GM12878 (cell line): Measurements from ENCODE around the gene RHBDF2. TPM values are rescaled to one million over a fixed set of nuclear protein-coding genes. Genes with fewer than 3 reads are reported as not detected.

Experiments used
- ATAC-seq: fragments of 200-7000 bp; cut with Tn5 transposase; 3 replicates; pipeline ENCODE4 v1.9.1; 2020; ENCODE audit warnings: mild to moderate bottlenecking, moderate library complexity
- BruUV-seq: library from RNA; stranded (reverse); fragments of 400-500 nt; replicated peaks from 2 replicates; lab custom pipeline; 2021; lab: Mats Ljungman, UMichigan
- CTCF ChIA-PET: fragments of 300-600 bp; sonication (Branson Sonifier 250); formaldehyde crosslinking; extraction: SDS; loops from one replicate; lab custom pipeline; 2021; ENCODE audit warnings: inconsistent platforms; lab: Yijun Ruan, JAX
- POLR2A ChIA-PET: fragments of 350-600 bp; formaldehyde crosslinking; extraction: SDS; loops from one replicate; lab custom pipeline; 2021; ENCODE audit warnings: inconsistent platforms; lab: Charles Lee
- RAD21 ChIA-PET: fragments of 300-600 bp; sonication (Branson Sonifier 250); formaldehyde crosslinking; loops from one replicate; lab custom pipeline; 2023; ENCODE audit warnings: antibody characterized with exemption; ENCODE audit not compliant: unreplicated experiment; lab: Charles Lee
- SMC1A ChIA-PET: fragments of 300-600 bp; sonication (Branson Sonifier 250); formaldehyde crosslinking; loops from one replicate; lab custom pipeline; 2023; ENCODE audit not compliant: unreplicated experiment, uncharacterized antibody; lab: Charles Lee
- DNase-seq: peaks from one replicate; pipeline ENCODE4 v3.0.0-alpha.2; 2011; ENCODE audit warnings: low read depth, low spot score
- FAIRE-seq: peaks from 3 replicates; lab custom pipeline; 2011; peaks lifted over from hg19 to GRCh38; lab: Jason Lieb, UNC
- H2AFZ ChIP-seq: 2 replicates; pipeline ENCODE4 v1.6.0; 2011; ENCODE audit warnings: low read depth, low read length, control low read depth; ENCODE audit not compliant: control insufficient read depth
- H3K27ac ChIP-seq: 2 replicates; pipeline ENCODE4 v1.5.1; 2011; ENCODE audit warnings: control low read depth; ENCODE audit not compliant: control insufficient read depth, insufficient read depth
- H3K27me3 ChIP-seq, 2 experiments: replicated peaks in 1 of 2; 2 replicates each; pipeline versions ENCODE4 v1.6.0 to v1.6.1; 2011; ENCODE audit warnings: low read length in 1 of 2; ENCODE audit not compliant: control insufficient read depth in 2 of 2, insufficient read depth in 2 of 2
- H3K36me3 ChIP-seq, 2 experiments: 2 replicates each; pipeline ENCODE4 v1.5.1; 2011; ENCODE audit warnings: low read length in 1 of 2; ENCODE audit not compliant: control insufficient read depth in 2 of 2, insufficient read depth in 2 of 2
- H3K4me1 ChIP-seq: 2 replicates; pipeline ENCODE4 v1.6.1; 2011; ENCODE audit warnings: mild to moderate bottlenecking, low read length, moderate library complexity, mixed read lengths; ENCODE audit not compliant: control insufficient read depth, insufficient read depth
- H3K4me2 ChIP-seq: 2 replicates; pipeline ENCODE4 v1.6.0; 2011; ENCODE audit warnings: control low read depth; ENCODE audit not compliant: control insufficient read depth, insufficient read depth
- H3K4me3 ChIP-seq: fragments of 200-600 bp; sonication (generic); 2 replicates; pipeline ENCODE4 v1.5.1; 2016
- H3K79me2 ChIP-seq: 2 replicates; pipeline ENCODE4 v1.6.0; 2011; ENCODE audit warnings: low read length; ENCODE audit not compliant: control insufficient read depth, insufficient read depth
- H3K9ac ChIP-seq: 2 replicates; pipeline ENCODE4 v1.8.0; 2011; ENCODE audit warnings: low read length, control low read depth, mixed read lengths; ENCODE audit not compliant: control insufficient read depth, insufficient read depth
- H3K9me3 ChIP-seq: replicated peaks from 3 replicates; pipeline ENCODE4 v1.5.1; 2011; ENCODE audit warnings: mild to moderate bottlenecking, low read length; ENCODE audit not compliant: control insufficient read depth, insufficient read depth
- H4K20me1 ChIP-seq: 2 replicates; pipeline ENCODE4 v1.6.0; 2011; ENCODE audit not compliant: control insufficient read depth, insufficient read depth
- EGR1 ChIP-seq, 2 experiments: IDR thresholded peaks; 1 replicate in 1 of 2; 2 replicates in 1 of 2; pipeline ENCODE4 v1.6.1; 2011 to 2012; ENCODE audit warnings: low read depth in 2 of 2, low read length in 2 of 2, borderline replicate concordance in 1 of 2, mild to moderate bottlenecking in 1 of 2, moderate library complexity in 1 of 2
- POLR2A ChIP-seq: IDR thresholded peaks from 2 replicates; pipeline ENCODE4 v1.6.1; 2011; ENCODE audit warnings: low read depth, mild to moderate bottlenecking, low read length
- STAT1 ChIP-seq: fragments of 450-650 bp; conservative IDR thresholded peaks from 2 replicates; pipeline ENCODE4 v1.6.1; 2014; ENCODE audit warnings: antibody characterized with exemption, mild to moderate bottlenecking
- TCF12 ChIP-seq: IDR thresholded peaks from 2 replicates; pipeline ENCODE4 v1.6.1; 2011; ENCODE audit warnings: low read depth, mild to moderate bottlenecking, low read length
- WGBS: methylation state at CpG from one replicate; pipeline ENCODE4 v1.1.6; 2016; ENCODE audit warnings: low lambda C conversion rate; ENCODE audit not compliant: insufficient replicate concordance, insufficient coverage; ENCODE audit errors: missing lambda C conversion rate; 5-methylcytosine and 5-hydroxymethylcytosine counted together
- in situ Hi-C: fragments of 300-500 bp; cut with MboI; formaldehyde crosslinking; loops from 9 replicates; pipeline ENCODE4 v1.14.3; 2018; ENCODE audit warnings: mixed read lengths
- intact Hi-C: fragments of 100-400 bp; cut with micrococcal nuclease; formaldehyde crosslinking; loops from one replicate; pipeline ENCODE4 v1.14.2; 2022; ENCODE audit not compliant: unreplicated experiment
- polyA plus RNA-seq, 11 experiments: library from polyadenylated mRNA; depleted of rRNA in 4 of 11; unstranded in 6 of 11; stranded (reverse) in 5 of 11; fragments of >200 nt; fragmentation: Nextera tagmentation in 4 of 11; fragmentation: Illumina TruSeq in 1 of 11; extraction: Ambion mirVana in 4 of 11; extraction: Trizol in 1 of 11; gene quantifications; 1 replicate in 1 of 11; 2 replicates in 10 of 11; pipeline versions ENCODE4 v1.2.1 to v1.2.3, GENCODE V29; 2011 to 2016; ENCODE audit warnings: inconsistent platforms in 2 of 11, missing spikeins in 2 of 11, low read depth in 1 of 11
- total RNA-seq, 4 experiments: library from RNA; depleted of rRNA in 3 of 4; stranded (reverse); fragments of >200 nt in 3 of 4; fragmentation: Illumina TruSeq in 1 of 4; extraction: Trizol in 1 of 4; gene quantifications; 2 replicates each; pipeline versions ENCODE4 v1.2.1 to v1.2.3, GENCODE V29; 2013 to 2021

The RHBDF2 gene
- total and polyA plus RNA-seq, 10 of the 15 experiments (the other 5 are each of a cell fraction or from before 2014, with no cell fraction given), result 0.97 to 43.0 (median 18.7) TPM

- 0 out of 2 replicates have a peak, but pooled peaks have one; percentile 22 for TF ChIP-seq TCF12
- no peak for TF ChIP-seq STAT1
- TF ChIP-seq EGR1 (IDR thresholded peaks at IDR 0.05; ENCODE audit: borderline replicate concordance in 1 of 2, low read depth in 2 of 2, low read length in 2 of 2), result peak in 1 of 2 experiments; percentile 65; a peak in 1 of 3 replicates
- peak; percentile 39; the same call in 1 of the 2 replicates for TF ChIP-seq POLR2A
- TF ChIP-seq, all 136 proteins: peak for 3
- no peaks in the 10 kb centered on the region for H3K9me3 ChIP-seq
- H2AFZ ChIP-seq, result no peak overlapping the region
- H3K4me2 ChIP-seq, result peak overlapping the region; percentile 83
- in situ Hi-C loops, result no loop called here
- POLR2A ChIA-PET, result interaction anchor here (0.5 to 4.1 kb wide), 5 partner anchors 10 to 358 kb away, joined by 3 to 49 read pairs (median 7); partner anchors contain the start of gene RHBDF2
- peak overlapping the region; percentile 40 for H3K9ac ChIP-seq
- no peak for FAIRE-seq
- peaks cover 55% of the 10 kb centered on the region for H3K4me1 ChIP-seq
- no peak for DNase-seq
- SMC1A ChIA-PET, result interaction anchor here (0.6 to 4.6 kb wide), 4 partner anchors 9 to 1360 kb away, joined by 3 to 49 read pairs (median 15); partner anchors contain the start of genes AANAT and NT5C
- 54% methylated on average over 16 of the region's 17 CpGs for WGBS
- RAD21 ChIA-PET, result interaction anchor here (0.7 to 6.4 kb wide), 6 partner anchors 10 to 33 kb away, joined by 3 to 50 read pairs (median 6); no protein-coding TSS in a partner anchor
- ATAC-seq, result peak; percentile 9
- no peaks in the 10 kb centered on the region for H3K27me3 ChIP-seq
- peaks cover 34% of the 10 kb centered on the region for H3K79me2 ChIP-seq
- BruUV-seq, result no TSS peak
- no peaks in the 10 kb centered on the region for H4K20me1 ChIP-seq
- H3K36me3 ChIP-seq, result no peaks in the 10 kb centered on the region; a peak in 3 of 4 replicates
- H3K27ac ChIP-seq, result peak overlapping the region; percentile 80
- intact Hi-C loops, result no loop called here
- CTCF ChIA-PET, result interaction anchor here (1.0 to 3.5 kb wide), 6 partner anchors 9 to 84 kb away, joined by 3 to 35 read pairs (median 4); partner anchors contain the start of gene RHBDF2
- H3K4me3 ChIP-seq, result peak overlapping the region; percentile 32; the same call in 1 of the 2 replicates
These were observed 9.7 kb downstream of the RHBDF2 start for GRCh38 chr17:76491271-76492122.
